Esophagus muscularis mucosa (tissue), 4 donors: ENCODE measurements around the gene ETV3L. TPM values are rescaled to one million over a fixed set of nuclear protein-coding genes. Genes with fewer than 3 reads are reported as not detected.
A peak's percentile ranks its signal among the peaks of the same experiment; 100 is the strongest.

Source experiments
- DNase-seq: peaks from one replicate; pipeline ENCODE4 v3.0.0-alpha.2; 2017; ENCODE audit errors: extremely low spot score
- H3K27ac ChIP-seq, 4 donors: fragments of 200-600 bp; sonication (generic); replicated peaks in 1 of 4; 1 replicate in 3 of 4; 2 replicates in 1 of 4; pipeline ENCODE4 v1.5.1; 2016 to 2019; ENCODE audit warnings: mild to moderate bottlenecking in 1 of 4
- H3K27me3 ChIP-seq, 4 donors: fragments of 200-600 bp; sonication (generic); one replicate each; pipeline versions ENCODE4 v1.5.1 to v1.6.0; 2016 to 2019
- H3K36me3 ChIP-seq, 4 donors: fragments of 200-600 bp; sonication (generic); one replicate each; pipeline ENCODE4 v1.5.1; 2016 to 2019
- H3K4me1 ChIP-seq, 4 donors: fragments of 200-600 bp; sonication (generic); one replicate each; pipeline ENCODE4 v1.5.1; 2016 to 2019
- H3K4me3 ChIP-seq, 4 donors: fragments of 200-600 bp; sonication (generic); 1 replicate in 2 of 4; 2 replicates in 2 of 4; pipeline ENCODE4 v1.5.1; 2016 to 2019; ENCODE audit warnings: mild to moderate bottlenecking in 4 of 4, moderate library complexity in 1 of 4
- H3K9me3 ChIP-seq, 4 donors: fragments of 200-600 bp; sonication (generic); 1 replicate in 3 of 4; 2 replicates in 1 of 4; pipeline ENCODE4 v1.5.1; 2016 to 2019
- CTCF ChIP-seq, 3 experiments: fragments of 200-600 bp in 2 of 3; fragments of 450-650 bp in 1 of 3; sonication (generic) in 2 of 3; IDR thresholded peaks; one replicate each; pipeline ENCODE4 v1.5.1; 2017 to 2019; ENCODE audit warnings: antibody characterized with exemption in 3 of 3, mild to moderate bottlenecking in 2 of 3, moderate library complexity in 1 of 3
- EP300 ChIP-seq: sonication (generic); formaldehyde crosslinking; IDR thresholded peaks from one replicate; pipeline ENCODE4 v1.6.1; 2017; ENCODE audit warnings: antibody characterized with exemption
- POLR2A ChIP-seq: fragments of 450-650 bp; IDR thresholded peaks from one replicate; pipeline ENCODE4 v1.6.1; 2017; ENCODE audit warnings: antibody characterized with exemption, moderate library complexity, mild to moderate bottlenecking, low read depth
- POLR2AphosphoS5 ChIP-seq, 2 donors: sonication (generic); formaldehyde crosslinking; IDR thresholded peaks; one replicate each; pipeline ENCODE4 v1.6.1; 2017; ENCODE audit warnings: antibody characterized with exemption in 2 of 2
- WGBS: methylation state at CpG from one replicate; pipeline ENCODE4 v1.1.5; 2018; 5-methylcytosine and 5-hydroxymethylcytosine counted together
- intact Hi-C: fragments of 100-400 bp; cut with DNase I; formaldehyde crosslinking; loops from one replicate; pipeline ENCODE4 v1.15.1; 2023
- total RNA-seq, 4 donors: library from RNA; depleted of rRNA; stranded (reverse); fragments of >200 nt; gene quantifications; one replicate each; pipeline versions ENCODE4 v1.1.0 to v1.2.1, GENCODE V29; 2016

ETV3L gene
- total RNA-seq, result not detected

GRCh38 chr1:157099633-157100009 is at the start of gene ETV3L:
ETV3L (minus strand) TSS chr1:157099808; CDS start chr1:157099523, 285 bp downstream.
- intact Hi-C loops, result loop anchor here (10.0 kb wide), 1 partner anchor 395 kb away; no protein-coding TSS in a partner anchor
- no peak for TF ChIP-seq POLR2A
- TF ChIP-seq CTCF (IDR thresholded peaks at IDR 0.05), result no peak
- no peak for TF ChIP-seq EP300
- no peak for TF ChIP-seq POLR2AphosphoS5 (IDR thresholded peaks at IDR 0.05)

GRCh38 chr1:157147906-157148700 is 48.5 kb upstream of the ETV3L start:
- no peaks in the 10 kb centered on the region for H3K9me3 ChIP-seq
- no peaks in the 10 kb centered on the region for H3K36me3 ChIP-seq
- TF ChIP-seq POLR2A (no peak), CTCF (IDR thresholded peaks at IDR 0.05) (no peak), EP300 (no peak), POLR2AphosphoS5 (IDR thresholded peaks at IDR 0.05) (no peak)
- DNase-seq, result no peak
- intact Hi-C loops, result no loop called here
- H3K4me3 ChIP-seq, result no peak overlapping the region
- no peaks in the 10 kb centered on the region for H3K27me3 ChIP-seq
- WGBS, result 59% methylated on average over 10 of the region's 10 CpGs
- peak overlapping the region in 1 of 4 donors; percentile 10 for H3K27ac ChIP-seq
- H3K4me1 ChIP-seq, result no peaks in the 10 kb centered on the region

More at GRCh38 chr1:157099633-157100009, at the start of gene ETV3L:
- H3K4me3 ChIP-seq, result no peak within 1 kb of the TSS
- no peak for DNase-seq
- H3K27ac ChIP-seq, result no peak within 1 kb of the TSS
- no peaks in the 10 kb centered on the region for H3K9me3 ChIP-seq
- peaks cover 0 to 5% (median 0%) of the 10 kb centered on the region in 4 donors for H3K27me3 ChIP-seq
- no peaks in the 10 kb centered on the region for H3K4me1 ChIP-seq
- no peaks in the 10 kb centered on the region for H3K36me3 ChIP-seq
- 46% methylated on average over 3 of the region's 3 CpGs for WGBS

- H3K36me3 ChIP-seq, result no peaks in the 10 kb centered on the region
- no peaks in the 10 kb centered on the region for H3K9me3 ChIP-seq
- 89% methylated on average over 1 of the region's 1 CpG for WGBS
- no peaks in the 10 kb centered on the region for H3K27me3 ChIP-seq
- TF ChIP-seq POLR2AphosphoS5 (IDR thresholded peaks at IDR 0.05) (no peak), EP300 (no peak), CTCF (IDR thresholded peaks at IDR 0.05) (no peak), POLR2A (no peak)
- H3K4me3 ChIP-seq, result no peak overlapping the region
- H3K4me1 ChIP-seq, result no peaks in the 10 kb centered on the region
- intact Hi-C loops, result no loop called here
- no peak for DNase-seq
- H3K27ac ChIP-seq, result no peak overlapping the region
Measured at GRCh38 chr1:157147037-157147436, 47.4 kb upstream of the ETV3L start.

- Histone ChIP-seq H3K27me3 (no peaks in the 10 kb centered on the region), H3K9me3 (no peaks in the 10 kb centered on the region), H3K4me1 (no peaks in the 10 kb centered on the region), H3K36me3 (no peaks in the 10 kb centered on the region), H3K4me3 (no peak overlapping the region), H3K27ac (no peak overlapping the region)
- DNase-seq, result no peak
- intact Hi-C loops, result no loop called here
- 84% methylated on average over 3 of the region's 3 CpGs for WGBS
- TF ChIP-seq CTCF (IDR thresholded peaks at IDR 0.05), result no peak
- TF ChIP-seq POLR2A, result no peak
- TF ChIP-seq POLR2AphosphoS5 (IDR thresholded peaks at IDR 0.05), result no peak
- TF ChIP-seq EP300, result no peak
Measured at GRCh38 chr1:157146244-157146643, 46.6 kb upstream of the ETV3L start.
